GM19324 (cell line): Measurements from ENCODE around the gene PCSK5.

Experiments
- ATAC-seq: cut with Tn5 transposase; IDR thresholded peaks from one replicate; pipeline ENCODE4 v1.9.1; 2021; ENCODE audit warnings: mild to moderate bottlenecking, moderate library complexity; ENCODE audit not compliant: unreplicated experiment, low FRiP score

PCSK5 gene

GRCh38 chr9:75998096-75998780 is 107.8 kb downstream of the PCSK5 start:
- no peak for ATAC-seq

DNA sequence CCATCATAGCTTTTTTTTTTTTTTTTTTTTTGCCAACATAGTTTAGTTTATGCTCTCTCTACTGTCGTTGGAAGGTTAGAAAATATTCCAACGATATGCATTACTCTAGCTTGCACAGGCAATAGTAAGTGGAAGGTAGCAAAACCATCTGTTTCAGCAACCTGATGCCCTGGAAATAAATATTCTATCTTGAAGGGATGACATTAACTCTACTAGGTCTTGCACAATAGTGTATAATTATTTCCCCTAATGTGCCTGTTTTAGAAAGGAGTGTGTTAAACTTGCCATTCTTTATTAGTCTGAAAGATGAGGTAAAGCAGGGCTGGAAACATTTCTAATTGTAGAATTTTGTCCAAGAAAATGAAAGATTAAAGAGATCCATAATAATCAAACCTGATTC is 111.0 kb downstream of the PCSK5 start:
- ATAC-seq = no peak

GRCh38 chr9:76003041-76003440 is 112.6 kb downstream of the PCSK5 start:
- no peak for ATAC-seq

- no peak for ATAC-seq
Observed at GRCh38 chr9:76004526-76004925, 114.1 kb downstream of the PCSK5 start.

DNA sequence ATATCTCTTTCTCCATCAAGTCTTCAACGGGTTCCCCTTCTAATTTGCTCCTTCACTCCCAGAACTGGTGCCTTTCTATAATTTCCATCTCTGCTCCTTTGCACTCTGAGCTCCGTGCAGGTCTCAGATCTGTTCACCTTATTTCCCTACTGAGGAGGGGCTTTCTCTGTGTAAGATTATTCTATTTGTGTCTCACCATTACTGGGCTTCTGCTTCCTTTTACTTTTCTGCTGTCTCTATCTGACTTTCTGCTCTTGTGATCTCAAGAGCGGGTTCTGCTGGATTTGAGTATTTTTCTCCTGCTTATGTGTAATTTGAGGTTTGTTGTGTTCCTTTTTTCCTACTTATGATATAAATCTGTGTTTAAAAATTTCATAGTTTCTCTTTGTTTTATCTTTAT is 117.5 kb downstream of the PCSK5 start:
- ATAC-seq = no peak

DNA sequence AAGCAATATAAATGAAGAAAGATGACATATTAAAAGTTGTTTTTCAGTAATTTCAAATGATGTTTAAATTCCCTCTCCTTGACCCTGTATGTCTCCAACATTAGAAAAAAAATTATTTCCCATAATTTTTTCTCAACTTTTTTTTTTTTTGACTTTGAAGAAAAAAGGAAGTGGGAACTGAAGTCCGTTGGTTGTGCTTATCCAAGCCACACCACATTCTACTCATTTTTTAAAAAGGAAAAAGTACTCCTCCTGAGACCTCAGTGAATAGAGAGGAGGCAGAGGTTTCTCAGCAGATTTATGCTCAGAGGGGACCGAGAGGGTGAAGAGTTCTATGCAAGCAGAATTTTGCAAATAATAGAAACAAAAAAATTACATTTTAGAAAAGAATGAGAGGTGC is 123.3 kb downstream of the PCSK5 start:
- no peak for ATAC-seq

GRCh38 chr9:76018235-76018634 is 127.8 kb downstream of the PCSK5 start:
- ATAC-seq = no peak

DNA sequence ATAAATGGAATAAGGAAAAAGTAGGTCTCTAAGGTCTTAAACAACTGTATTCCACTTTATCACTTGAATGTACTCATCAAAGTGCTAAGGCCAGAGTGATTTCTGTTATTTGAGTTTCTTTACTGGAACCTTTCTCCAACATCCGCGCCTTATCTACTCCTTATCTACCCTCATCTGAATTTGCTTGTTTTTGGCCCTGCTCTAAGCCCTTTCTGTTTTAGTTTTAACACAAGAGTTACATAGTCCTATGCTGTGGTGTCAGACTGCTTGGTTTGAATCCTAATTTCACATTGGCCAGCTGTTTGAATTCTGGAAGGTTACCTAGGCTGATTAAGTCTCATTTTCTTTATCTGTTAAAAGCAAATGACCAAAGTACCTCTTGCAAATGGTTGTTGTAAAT is 128.3 kb downstream of the PCSK5 start:
- no peak for ATAC-seq

GRCh38 chr9:76020652-76021051 is 130.2 kb downstream of the PCSK5 start:
- ATAC-seq = no peak

DNA sequence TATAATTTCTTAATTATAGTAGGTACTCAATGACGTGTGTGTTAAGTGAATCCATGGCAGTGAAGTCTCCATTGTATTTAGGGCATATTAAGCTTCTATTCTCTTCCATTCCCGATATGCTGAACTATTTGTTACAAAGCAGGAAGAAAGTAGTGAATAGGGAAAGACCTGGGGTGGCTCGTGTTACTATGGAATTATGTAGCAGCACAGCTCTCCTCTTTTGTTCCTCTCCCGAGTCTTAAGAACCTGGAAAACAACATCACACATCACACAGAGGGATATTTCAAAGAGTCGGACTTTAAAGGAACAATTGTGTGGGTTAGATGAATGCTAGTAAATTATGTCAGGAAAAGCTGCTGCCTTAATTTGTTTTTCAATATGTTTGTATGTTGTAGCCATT is 131.8 kb downstream of the PCSK5 start:
- ATAC-seq = no peak

DNA sequence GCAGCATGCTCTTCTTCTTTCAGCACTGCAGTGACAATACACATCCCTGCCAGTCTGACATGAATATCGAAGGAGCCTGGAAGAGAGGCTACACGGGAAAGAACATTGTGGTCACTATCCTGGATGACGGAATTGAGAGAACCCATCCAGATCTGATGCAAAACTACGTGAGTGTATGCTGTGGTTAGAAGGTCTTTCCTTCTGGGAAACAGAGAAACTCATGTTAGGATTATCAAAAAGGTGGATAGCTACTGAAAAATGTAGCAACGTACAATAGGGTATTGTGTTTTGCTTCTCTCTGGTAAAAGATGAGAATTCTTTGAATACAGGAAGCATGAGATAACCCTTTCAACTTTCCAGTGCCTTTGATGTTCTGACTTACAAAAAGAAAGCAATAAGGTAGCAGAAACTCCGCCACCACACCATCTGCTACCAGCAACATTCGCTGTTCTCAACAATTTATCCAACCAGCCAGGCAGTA is 133.3 kb downstream of the PCSK5 start:
- ATAC-seq = no peak

GRCh38 chr9:76025286-76025685 is 134.8 kb downstream of the PCSK5 start:
- no peak for ATAC-seq

- ATAC-seq = no peak
Observed at GRCh38 chr9:76026796-76027195, 136.3 kb downstream of the PCSK5 start.

DNA sequence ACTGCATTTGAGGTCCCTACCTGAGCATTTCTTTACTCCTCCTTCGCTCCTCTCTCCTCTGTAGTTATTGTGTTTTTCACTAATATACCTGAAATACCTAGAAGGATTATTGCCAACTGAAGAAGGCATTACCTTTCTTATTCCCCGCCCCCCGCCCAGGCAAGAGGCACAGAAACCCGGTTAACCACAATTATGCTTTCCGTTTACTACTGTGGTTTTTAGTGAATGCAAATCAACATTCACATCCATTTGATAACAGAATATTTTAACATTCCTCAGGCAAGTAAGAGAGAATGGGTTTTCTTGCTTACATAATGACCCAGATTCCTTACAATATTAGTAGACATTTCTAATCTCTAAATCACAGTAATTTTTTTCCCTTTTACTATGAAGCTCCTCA is 136.9 kb downstream of the PCSK5 start:
- ATAC-seq = no peak

DNA sequence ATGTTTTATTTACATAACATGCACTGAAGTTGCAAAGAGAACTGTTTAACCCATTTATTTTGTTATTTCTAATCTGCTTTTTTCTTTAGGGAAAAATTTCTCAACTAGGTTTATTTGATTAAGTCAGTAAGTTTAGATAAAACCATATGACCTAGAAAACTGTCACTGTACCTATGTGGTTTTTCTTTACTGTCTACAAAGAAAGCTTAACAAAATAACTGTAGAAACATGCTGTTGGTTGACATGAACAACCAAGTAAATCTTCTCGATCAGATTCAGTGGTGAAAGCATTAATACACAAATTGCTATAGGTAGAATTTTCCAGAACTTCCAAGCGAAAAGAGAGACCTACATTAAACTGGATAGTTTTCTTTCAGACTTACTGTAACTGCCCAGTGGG is 137.4 kb downstream of the PCSK5 start:
- ATAC-seq = no peak

GRCh38 chr9:76032038-76032796 is 141.7 kb downstream of the PCSK5 start:
- ATAC-seq = no peak

- ATAC-seq = no peak
Observed at GRCh38 chr9:76032797-76033373, 142.4 kb downstream of the PCSK5 start.

DNA sequence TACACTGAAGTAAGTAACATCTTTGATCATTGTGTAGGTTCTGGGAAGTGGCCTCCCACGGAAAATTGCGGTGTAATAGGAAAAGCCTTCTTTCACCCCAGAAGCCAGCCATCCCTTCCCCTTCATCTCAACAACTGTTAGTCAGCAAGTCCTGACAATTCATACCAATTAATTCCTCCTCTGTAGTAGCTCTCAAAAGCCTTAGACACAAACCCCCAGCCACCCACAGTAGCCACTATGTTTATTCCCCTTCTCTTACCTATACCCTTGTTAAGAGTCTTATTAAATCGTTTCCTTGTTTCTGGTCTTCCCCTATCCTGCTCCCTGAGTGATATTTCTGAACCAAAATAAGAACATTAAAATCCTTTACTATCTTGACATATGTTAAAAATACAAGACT is 143.6 kb downstream of the PCSK5 start:
- no peak for ATAC-seq

DNA sequence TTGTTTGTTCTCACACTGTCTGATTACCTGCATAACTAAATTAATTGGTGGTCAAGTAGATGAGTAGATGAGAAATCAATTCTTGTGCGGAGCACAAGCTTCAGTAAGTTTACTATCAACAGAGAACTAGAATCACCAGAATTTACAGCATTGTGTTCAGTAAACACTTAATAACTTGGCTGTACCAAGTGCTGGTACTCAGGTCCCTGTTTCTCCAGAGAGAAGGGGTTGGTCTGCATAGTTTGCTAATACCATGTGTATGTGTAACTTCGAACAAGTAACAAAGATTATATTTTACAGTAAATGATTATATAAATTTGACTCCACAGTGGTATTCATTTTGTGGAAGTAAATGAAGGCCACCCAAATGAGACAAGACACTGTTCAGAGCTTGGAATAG is 146.3 kb downstream of the PCSK5 start:
- ATAC-seq = no peak

GRCh38 chr9:76037587-76038225 is 147.2 kb downstream of the PCSK5 start:
- no peak for ATAC-seq

DNA sequence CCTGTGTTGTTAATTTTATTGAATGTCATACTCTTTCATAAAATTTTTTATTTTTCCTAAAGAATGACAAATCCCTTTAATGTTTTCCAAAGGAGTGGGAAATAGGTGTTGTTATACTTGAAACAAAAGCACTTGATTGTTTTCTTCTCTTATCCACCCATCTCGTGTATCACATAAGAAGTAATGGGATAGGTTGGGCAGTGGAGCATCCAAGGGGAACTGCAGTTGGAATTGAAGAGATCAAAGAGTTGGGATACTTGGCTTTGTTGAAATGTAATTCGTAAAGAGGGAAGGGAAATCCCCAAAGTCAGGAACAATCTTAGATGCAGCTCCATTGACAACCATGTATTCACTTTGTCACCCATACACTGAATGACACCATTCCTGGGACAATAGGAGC is 148.0 kb downstream of the PCSK5 start:
- ATAC-seq = no peak
